GM18909 (cell line): Measurements from ENCODE around the gene ZXDC.

Source experiments
- ATAC-seq: cut with Tn5 transposase; IDR thresholded peaks from one replicate; pipeline ENCODE4 v1.9.1; 2021; ENCODE audit warnings: mild to moderate bottlenecking; ENCODE audit not compliant: unreplicated experiment, poor library complexity

ZXDC gene, protein sequence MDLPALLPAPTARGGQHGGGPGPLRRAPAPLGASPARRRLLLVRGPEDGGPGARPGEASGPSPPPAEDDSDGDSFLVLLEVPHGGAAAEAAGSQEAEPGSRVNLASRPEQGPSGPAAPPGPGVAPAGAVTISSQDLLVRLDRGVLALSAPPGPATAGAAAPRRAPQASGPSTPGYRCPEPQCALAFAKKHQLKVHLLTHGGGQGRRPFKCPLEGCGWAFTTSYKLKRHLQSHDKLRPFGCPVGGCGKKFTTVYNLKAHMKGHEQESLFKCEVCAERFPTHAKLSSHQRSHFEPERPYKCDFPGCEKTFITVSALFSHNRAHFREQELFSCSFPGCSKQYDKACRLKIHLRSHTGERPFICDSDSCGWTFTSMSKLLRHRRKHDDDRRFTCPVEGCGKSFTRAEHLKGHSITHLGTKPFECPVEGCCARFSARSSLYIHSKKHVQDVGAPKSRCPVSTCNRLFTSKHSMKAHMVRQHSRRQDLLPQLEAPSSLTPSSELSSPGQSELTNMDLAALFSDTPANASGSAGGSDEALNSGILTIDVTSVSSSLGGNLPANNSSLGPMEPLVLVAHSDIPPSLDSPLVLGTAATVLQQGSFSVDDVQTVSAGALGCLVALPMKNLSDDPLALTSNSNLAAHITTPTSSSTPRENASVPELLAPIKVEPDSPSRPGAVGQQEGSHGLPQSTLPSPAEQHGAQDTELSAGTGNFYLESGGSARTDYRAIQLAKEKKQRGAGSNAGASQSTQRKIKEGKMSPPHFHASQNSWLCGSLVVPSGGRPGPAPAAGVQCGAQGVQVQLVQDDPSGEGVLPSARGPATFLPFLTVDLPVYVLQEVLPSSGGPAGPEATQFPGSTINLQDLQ

GRCh38 chr3:126475413-126476114, at the start of gene ZXDC:
TSS of gene ZXDC (minus strand) at chr3:126475891. CDS start at chr3:126475865, 26 bp downstream.
- peak; percentile 89 for ATAC-seq

- no peak for ATAC-seq
Observed at GRCh38 chr3:126525091-126525852, 49.6 kb upstream of the ZXDC start.

- no peak for ATAC-seq
Observed at GRCh38 chr3:126524429-126524988, 48.8 kb upstream of the ZXDC start.

DNA sequence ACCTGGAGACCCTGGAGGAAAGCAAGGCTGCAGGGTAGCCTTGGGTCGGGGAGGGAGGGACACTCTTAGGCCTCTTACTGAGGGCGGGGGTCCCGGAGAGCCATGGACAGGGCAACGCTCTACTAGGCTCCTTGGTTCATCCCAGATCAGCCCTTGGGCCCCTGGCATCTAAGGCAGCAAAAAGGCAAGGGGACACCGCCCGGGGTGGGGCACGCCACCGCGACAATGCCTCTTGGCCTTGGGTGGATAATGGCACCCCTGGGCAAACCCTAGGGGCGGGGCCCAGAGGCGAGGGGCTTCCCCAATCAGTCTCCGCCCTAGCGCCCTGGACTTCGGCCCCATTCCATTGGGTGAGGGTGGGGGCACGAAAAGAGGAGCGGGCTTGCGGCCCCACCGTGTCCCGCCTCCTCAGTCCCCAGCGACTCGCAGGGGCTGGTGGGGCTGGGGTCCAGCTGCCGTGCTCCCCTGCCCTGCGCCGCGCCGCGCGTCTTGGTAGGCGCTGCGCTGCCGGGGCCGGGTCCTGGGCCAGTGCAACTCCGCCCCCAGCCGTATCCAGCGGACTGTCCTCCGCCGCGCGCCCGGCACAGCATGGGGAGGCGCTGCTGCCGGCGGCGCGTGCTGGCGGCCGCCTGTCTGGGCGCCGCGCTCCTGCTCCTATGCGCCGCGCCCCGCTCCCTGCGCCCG, 48.2 kb upstream of the ZXDC start, which contains the start of gene CHST13:
Gene CHST13 (plus strand): TSS at position 411 of the 684 bp plus-strand sequence. CDS start 178 bp downstream, at position 589.
- no peak for ATAC-seq

GRCh38 chr3:126522363-126522788, 46.7 kb upstream of the ZXDC start:
- ATAC-seq: no peak

DNA sequence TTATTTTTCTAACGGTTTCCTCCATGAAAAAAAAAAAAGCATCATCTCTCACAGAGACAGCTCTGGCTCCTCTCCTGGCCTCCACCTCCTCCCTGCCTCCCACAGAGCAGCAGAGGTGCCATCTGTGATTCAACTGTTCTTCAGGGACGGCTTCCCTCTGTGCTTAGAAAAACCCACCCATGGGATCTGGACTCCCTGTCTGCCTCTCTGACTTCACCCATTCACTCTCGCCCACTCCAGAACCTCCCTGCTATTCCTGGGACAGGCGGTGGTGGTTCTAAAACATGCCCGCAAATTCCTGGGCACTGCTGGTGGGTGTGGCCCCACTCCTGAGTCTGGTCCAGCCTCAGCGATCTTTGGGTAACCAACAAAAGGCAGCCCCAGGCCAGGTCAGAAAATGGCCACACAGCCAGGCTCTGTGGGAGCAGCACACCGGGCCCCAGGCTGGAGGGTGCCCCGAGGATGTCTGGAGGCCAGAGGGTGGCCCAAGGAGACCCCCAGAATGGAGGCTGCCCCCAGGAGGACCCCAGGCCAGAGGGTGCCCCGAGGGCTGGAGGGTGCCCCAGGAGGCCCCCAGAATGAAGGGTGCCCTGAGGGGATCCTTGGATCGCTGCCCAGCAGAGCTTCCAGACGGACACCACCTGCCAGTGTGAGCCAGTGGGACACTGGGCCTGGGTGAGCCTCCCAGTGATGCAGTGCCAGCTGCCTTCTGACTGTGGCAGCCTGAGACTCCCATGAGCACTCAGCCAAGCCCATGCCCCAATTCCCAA, 45.6 kb upstream of the ZXDC start:
- ATAC-seq: no peak

DNA sequence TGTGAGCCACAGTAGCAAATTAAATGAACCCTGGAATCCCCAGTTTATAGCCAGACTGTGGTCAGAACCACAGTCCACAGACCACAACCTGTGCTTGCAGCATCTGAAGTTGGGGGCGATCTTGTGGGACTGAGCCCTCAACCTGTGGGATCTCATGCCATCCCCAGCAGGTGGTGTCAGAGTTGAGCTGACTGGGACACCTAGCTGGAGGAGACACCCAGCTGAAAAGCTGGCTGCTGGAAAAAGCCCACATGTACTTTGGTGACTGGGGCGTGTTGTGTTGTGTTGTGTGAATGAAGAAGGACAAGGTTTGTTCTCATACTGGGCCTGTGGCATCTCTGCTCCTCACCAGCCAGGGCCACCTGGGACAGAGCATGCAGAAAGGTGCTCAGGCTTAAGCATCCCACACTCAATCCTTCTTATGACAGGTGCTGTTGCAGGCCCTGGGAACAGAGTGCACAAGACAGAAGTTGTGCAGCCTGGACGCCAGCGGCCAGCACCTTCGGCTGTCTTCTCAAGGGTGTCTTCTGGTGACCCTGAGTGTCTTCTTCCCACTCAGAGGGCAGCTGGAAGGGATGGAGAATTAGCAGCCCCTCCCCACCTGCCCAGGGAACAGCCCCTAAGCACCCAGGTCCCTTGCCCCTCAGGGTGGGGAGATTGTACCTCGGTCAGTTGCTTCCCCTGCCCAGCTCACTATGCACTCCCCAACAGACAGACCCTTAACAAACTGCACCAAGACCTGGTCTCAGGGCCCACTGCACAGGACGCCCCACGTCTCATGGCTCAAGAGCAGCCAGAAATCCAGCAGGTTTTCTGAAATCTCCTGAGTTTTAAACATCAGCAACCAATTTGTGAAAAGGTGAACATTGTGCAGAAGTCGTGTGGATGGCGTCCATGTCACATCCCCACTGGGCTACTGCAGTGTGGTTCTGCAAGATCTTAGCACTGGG, 44.1 kb upstream of the ZXDC start:
- ATAC-seq: no peak

GRCh38 chr3:126518779-126519177, 43.1 kb upstream of the ZXDC start:
- no peak for ATAC-seq

DNA sequence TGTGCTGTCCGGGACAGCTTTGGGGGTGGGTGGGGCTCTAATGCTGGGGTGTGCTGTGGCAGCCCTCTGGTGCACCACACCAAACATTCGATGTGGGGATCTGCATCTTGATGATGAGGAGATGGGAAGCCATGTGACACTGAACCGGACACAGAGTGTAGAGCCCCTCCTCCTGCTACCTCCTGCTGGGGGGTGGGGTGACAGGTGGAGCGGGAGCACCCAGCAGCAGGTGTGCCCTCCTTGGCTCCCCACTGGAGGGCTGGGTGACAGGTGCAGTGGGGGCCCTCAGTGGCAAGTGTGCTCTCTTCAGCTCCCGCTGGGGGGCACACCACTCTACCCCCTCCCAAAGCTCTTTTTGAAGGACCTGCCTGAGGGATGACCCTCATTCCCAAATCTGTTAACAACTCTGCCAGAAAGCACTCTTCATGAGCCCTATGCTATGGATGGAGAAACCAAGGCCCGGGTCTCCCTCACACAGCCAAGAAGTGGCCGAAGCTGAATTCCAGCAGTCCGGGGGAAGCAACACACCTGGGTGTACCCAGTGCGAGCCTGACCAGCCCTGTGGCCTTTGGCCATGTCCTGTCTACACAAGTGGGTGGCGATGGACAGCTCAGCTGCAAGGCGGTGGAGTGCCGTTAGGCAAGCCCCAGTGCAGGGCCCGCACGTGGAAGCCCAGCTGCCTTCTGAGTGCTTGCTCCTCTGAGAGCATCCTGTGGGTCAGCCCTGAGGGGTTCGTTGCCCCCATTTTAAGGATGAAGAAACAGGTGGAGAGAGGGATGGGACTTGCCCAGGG, 42.5 kb upstream of the ZXDC start:
- no peak for ATAC-seq

- no peak for ATAC-seq
Observed at GRCh38 chr3:126517291-126517951, 41.7 kb upstream of the ZXDC start, which contains the start of gene UROC1. TSS of gene UROC1 (minus strand) at chr3:126517773. CDS start at chr3:126517719, 54 bp downstream.

DNA sequence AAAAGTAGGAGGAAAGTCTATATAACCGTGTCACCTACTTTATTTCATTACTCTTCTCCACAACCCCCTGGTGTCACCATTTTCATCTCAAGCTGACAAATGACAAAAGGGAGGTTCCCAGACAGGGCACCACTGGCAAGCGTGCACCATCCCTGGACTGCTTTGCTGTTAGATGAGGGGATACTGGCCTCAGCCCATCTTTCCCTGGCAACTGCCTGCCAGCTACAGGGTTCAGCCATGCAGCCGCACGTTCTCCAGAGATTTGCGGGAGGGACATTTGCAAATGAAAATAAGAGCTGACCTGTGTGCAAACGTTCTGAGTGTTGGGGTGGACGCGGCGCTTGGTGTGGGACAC, 41.2 kb upstream of the ZXDC start:
- ATAC-seq: no peak

DNA sequence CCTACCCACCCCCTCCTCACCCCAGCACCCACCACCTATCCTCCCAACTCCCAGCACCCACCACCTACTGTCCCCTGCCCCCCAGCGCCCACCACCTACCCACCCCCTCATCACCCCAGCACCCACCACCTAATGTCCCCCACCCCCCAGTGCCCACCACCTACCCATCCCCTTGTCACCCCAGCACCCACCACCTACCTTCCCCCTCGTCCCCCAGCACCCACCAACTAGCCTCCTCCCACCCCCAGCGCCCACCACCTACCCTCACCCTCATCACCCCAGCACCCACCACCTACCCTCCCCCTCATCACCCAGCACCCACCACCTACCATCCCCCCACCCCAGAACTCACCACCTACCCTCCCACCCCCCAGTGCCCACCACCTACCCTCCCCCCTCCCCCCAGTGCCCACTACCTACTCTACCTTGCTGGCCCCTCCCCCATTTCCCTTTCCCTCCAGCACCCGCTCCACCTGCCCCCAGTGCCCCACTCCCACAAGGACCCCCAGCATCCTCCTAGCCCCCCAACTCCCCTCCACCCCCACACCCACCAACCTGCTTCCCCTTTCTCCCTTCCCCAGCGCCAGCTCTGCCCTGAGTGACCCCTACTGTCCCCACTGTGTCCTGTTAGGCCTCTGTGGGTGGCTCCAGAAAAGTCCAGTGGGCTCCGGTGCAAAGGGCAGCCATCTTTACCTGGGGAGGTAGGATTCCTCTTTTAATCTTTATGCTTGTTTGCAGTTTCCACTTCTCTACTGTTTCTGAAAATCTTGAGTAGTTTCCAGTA, 40.7 kb upstream of the ZXDC start:
- ATAC-seq: no peak

DNA sequence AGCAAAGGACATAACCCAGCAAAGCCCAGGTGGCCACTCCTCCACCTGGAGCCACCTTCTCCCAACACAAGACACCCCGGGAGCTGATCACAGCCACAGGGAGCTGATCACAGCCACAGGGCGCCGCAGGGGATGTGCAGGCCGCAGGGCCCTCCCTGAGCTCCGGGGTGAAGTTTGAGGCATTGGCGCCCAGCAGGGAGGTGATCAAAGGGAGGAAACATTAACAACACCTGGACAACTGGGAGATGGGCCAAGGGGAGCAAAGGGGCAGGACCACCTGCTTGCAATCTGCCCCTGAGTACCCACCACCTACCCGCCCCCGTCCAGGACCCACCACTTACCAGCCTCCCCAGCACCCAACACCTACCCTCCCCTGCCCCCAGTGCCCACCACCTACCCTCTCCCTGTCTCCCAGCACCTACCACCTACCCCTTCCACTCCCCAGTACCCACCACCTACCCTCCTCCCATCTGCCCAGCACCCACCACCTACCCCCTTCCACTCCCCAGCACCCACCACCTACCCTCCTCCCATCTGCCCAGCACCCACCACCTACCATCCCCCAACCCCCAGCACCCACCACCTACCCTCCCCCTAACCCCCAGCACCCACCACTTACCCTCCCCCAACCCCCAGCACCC, 39.5 kb upstream of the ZXDC start:
- ATAC-seq: no peak

DNA sequence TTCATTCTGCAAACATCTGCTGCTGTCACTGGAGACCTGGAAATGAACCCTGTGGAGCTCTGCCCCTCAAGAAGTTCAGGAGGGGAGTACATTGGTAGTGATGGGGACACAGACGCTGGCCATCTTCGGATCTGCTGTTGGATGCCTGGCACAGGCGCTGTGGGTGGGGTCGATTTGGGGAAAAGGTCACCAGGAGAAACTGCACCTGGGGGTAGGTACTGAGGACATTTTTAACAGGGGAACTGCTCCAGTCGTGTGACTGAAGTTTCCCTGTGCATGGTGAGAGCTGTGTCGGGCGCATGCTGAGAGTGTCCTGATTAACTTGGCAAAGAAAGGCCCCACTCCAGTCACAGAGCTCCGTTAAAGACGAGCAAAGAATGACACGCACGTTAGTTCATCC, 38.5 kb upstream of the ZXDC start:
- ATAC-seq: no peak
